K562 (cell line): ENCODE data around the gene SOS1. TPM values are rescaled to one million over a fixed set of nuclear protein-coding genes. Genes with fewer than 3 reads are reported as not detected.

ENCODE experiments used
- ARNT ChIP-seq, 2 experiments: fragments of 450-650 bp; IDR thresholded peaks; 2 replicates each; pipeline ENCODE4 v1.6.1; 2016; ENCODE audit warnings: mild to moderate bottlenecking in 1 of 2
- CREM ChIP-seq: IDR thresholded peaks from 2 replicates; pipeline ENCODE4 v1.6.1; 2014; ENCODE audit warnings: antibody characterized with exemption, low read depth
- GTF2E2 ChIP-seq: fragments of 200-800 bp; sonication (Bioruptor generic); IDR thresholded peaks from 2 replicates; pipeline ENCODE4 v1.6.1; 2016; ENCODE audit warnings: missing genetic modification characterization, missing compliant biosample characterization
- HEY1 ChIP-seq: fragments of 250-450 bp; sonication (Bioruptor Pico); IDR thresholded peaks from 2 replicates; pipeline ENCODE4 v1.5.0; 2020; ENCODE audit warnings: mild to moderate bottlenecking, moderate library complexity, borderline replicate concordance
- KDM1A ChIP-seq, 2 experiments: fragments of 450-650 bp; IDR thresholded peaks; 2 replicates each; pipeline ENCODE4 v1.6.1; 2016; ENCODE audit warnings: mild to moderate bottlenecking in 2 of 2
- KDM2B ChIP-seq: fragments of 250-450 bp; sonication (Bioruptor Pico); IDR thresholded peaks from 2 replicates; pipeline ENCODE4 v1.8.0; 2021; ENCODE audit warnings: mild to moderate bottlenecking, moderate library complexity
- KLF16 ChIP-seq: IDR thresholded peaks from 2 replicates; pipeline ENCODE4 v1.6.1; 2016; ENCODE audit warnings: antibody characterized with exemption
- MAFF ChIP-seq: IDR thresholded peaks from 2 replicates; pipeline ENCODE4 v1.6.1; 2012; ENCODE audit warnings: low read length, improper control_type of control experiment
- MTA3 ChIP-seq: fragments of 450-650 bp; formaldehyde crosslinking; IDR thresholded peaks from 2 replicates; pipeline ENCODE4 v1.6.1; 2017; ENCODE audit warnings: mild to moderate bottlenecking, borderline replicate concordance
- NCOA4 ChIP-seq: fragments of 450-650 bp; IDR thresholded peaks from 2 replicates; pipeline ENCODE4 v1.6.1; 2018; ENCODE audit warnings: mild to moderate bottlenecking; ENCODE audit not compliant: partially characterized antibody
- NFATC3 ChIP-seq: fragments of 450-650 bp; IDR thresholded peaks from 2 replicates; pipeline ENCODE4 v1.6.1; 2017; ENCODE audit warnings: mild to moderate bottlenecking
- NFE2L1 ChIP-seq: fragments of 450-650 bp; IDR thresholded peaks from 2 replicates; pipeline ENCODE4 v1.6.1; 2016; ENCODE audit warnings: missing genetic modification characterization, low read depth, mild to moderate bottlenecking, missing compliant biosample characterization, moderate library complexity, borderline replicate concordance
- NFYB ChIP-seq: IDR thresholded peaks from 2 replicates; pipeline ENCODE4 v1.6.1; 2011; ENCODE audit warnings: mild to moderate bottlenecking, moderate library complexity; ENCODE audit not compliant: insufficient read length; ENCODE audit errors: extremely low read depth
- NR1H2 ChIP-seq: sonication (generic); formaldehyde crosslinking; IDR thresholded peaks from 2 replicates; pipeline ENCODE4 v1.4.0; 2020; ENCODE audit warnings: mild to moderate bottlenecking, missing genetic modification reagents
- POLR2AphosphoS2 ChIP-seq: IDR thresholded peaks from 2 replicates; pipeline ENCODE4 v1.6.1; 2012; ENCODE audit warnings: low read length, improper control_type of control experiment
- POLR3A ChIP-seq: IDR thresholded peaks from 2 replicates; pipeline ENCODE4 v1.6.1; 2011; ENCODE audit warnings: borderline replicate concordance, mild to moderate bottlenecking, moderate library complexity; ENCODE audit not compliant: insufficient read length, insufficient read depth; ENCODE audit errors: extremely low read depth
- RHOXF2B ChIP-seq: fragments of 250-450 bp; sonication (Bioruptor Pico); conservative IDR thresholded peaks from 2 replicates; pipeline ENCODE4 v1.5.1; 2021
- SMARCA4 ChIP-seq: fragments of 450-650 bp; IDR thresholded peaks from 2 replicates; pipeline ENCODE4 v1.6.1; 2016
- SMARCE1 ChIP-seq: fragments of 450-650 bp; IDR thresholded peaks from 2 replicates; pipeline ENCODE4 v1.7.1; 2016; ENCODE audit warnings: mild to moderate bottlenecking
- TARDBP ChIP-seq: fragments of 450-650 bp; IDR thresholded peaks from 2 replicates; pipeline ENCODE4 v1.6.1; 2016
- TCF7L2 ChIP-seq: fragments of 150-350 bp; IDR thresholded peaks from 2 replicates; pipeline ENCODE4 v1.6.1; 2016; ENCODE audit warnings: low read depth, mild to moderate bottlenecking, low read length, moderate library complexity
- VEZF1 ChIP-seq: fragments of 200-800 bp; sonication (Bioruptor generic); IDR thresholded peaks from 2 replicates; pipeline ENCODE4 v1.6.1; 2017; ENCODE audit warnings: missing genetic modification characterization, missing compliant biosample characterization
- ZNF589 ChIP-seq: fragments of 200-800 bp; sonication (Bioruptor generic); IDR thresholded peaks from 2 replicates; pipeline ENCODE4 v1.6.1; 2016; ENCODE audit warnings: low read depth, missing genetic modification characterization, missing compliant biosample characterization
- ZNF77 ChIP-seq: fragments of 250-450 bp; sonication (Bioruptor Pico); IDR thresholded peaks from 2 replicates; pipeline ENCODE4 v1.5.0; 2020
- polyA plus RNA-seq, 8 experiments: library from polyadenylated mRNA; depleted of rRNA in 4 of 8; stranded (reverse) in 5 of 8; unstranded in 3 of 8; fragments of >200 nt; fragmentation: Nextera tagmentation in 2 of 8; fragmentation: Illumina TruSeq in 1 of 8; extraction: Ambion mirVana in 2 of 8; extraction: Trizol in 1 of 8; gene quantifications; 2 replicates each; pipeline versions ENCODE4 v1.2.1 to v1.2.3, GENCODE V29; 2011 to 2014; ENCODE audit warnings: inconsistent platforms in 1 of 8, missing spikeins in 1 of 8
- total RNA-seq, 7 experiments: library from RNA; depleted of rRNA in 6 of 7; stranded (reverse); fragments of >200 nt in 6 of 7; fragmentation: Illumina TruSeq in 2 of 7; extraction: Trizol in 2 of 7; gene quantifications; 2 replicates each; pipeline versions ENCODE4 v1.2.1 to v1.2.3, GENCODE V29; 2011 to 2021; ENCODE audit warnings: low replicate concordance in 1 of 7
- TF ChIP-seq, protein P1 (sequence below), 2 experiments: fragments of 250-450 bp in 1 of 2; fragments of 450-650 bp in 1 of 2; sonication (Bioruptor Pico) in 1 of 2; IDR thresholded peaks; 2 replicates each; pipeline versions ENCODE4 v1.6.1 to v1.8.0; 2016 to 2021; ENCODE audit warnings: mild to moderate bottlenecking in 2 of 2, moderate library complexity in 2 of 2, missing compliant biosample characterization in 1 of 2, missing genetic modification characterization in 1 of 2
- TF ChIP-seq, protein P2 (sequence below): fragments of 250-450 bp; sonication (Bioruptor Pico); IDR thresholded peaks from 2 replicates; pipeline ENCODE4 v1.8.0; 2021; ENCODE audit warnings: moderate library complexity, mild to moderate bottlenecking, inconsistent platforms

The SOS1 gene
- total and polyA plus RNA-seq, 9 of the 15 experiments (the other 6 are each of a cell fraction or from before 2014, with no cell fraction given): 2.5 to 27.1 (median 16.3) TPM

DNA sequence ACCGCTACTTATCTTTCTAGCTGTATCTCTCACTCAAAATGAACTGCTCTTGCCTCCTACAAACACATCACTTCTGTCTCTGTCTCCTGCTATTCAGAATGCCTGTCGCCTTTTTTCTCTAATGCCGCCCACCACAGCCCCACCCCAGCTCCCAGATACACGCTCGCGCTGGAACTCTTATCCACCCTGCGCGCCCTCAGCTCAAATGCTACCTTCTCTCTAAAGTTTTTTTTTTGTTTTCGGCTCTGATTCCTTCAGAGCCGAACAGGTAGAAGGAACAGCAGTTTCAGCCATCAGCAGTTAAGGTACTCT, 3.9 kb upstream of the SOS1 start (continued):
- no peak for TF ChIP-seq KDM1A (IDR thresholded peaks at IDR 0.05)
- TF ChIP-seq MTA3: 0 out of 2 replicates have a peak, but pooled peaks have one; percentile 5
- TF ChIP-seq HEY1 (CRISPR knock-in tag): no peak
- TF ChIP-seq POLR3A: no peak
- TF ChIP-seq MAFF: no peak
- TF ChIP-seq ARNT (IDR thresholded peaks at IDR 0.05): 0 out of 4 replicates have a peak, but pooled peaks of 1 of the 2 experiments have one; percentile 33
- TF ChIP-seq GTF2E2 (tag): peak; percentile 33; the same call in 1 of the 2 replicates
- no peak for TF ChIP-seq RHOXF2B (CRISPR knock-in tag)
- TF ChIP-seq SMARCE1: peak; percentile 59; the same call in 1 of the 2 replicates
- TF ChIP-seq NFYB: no peak
- no peak for TF ChIP-seq VEZF1
- no peak for TF ChIP-seq NFATC3
- no peak for TF ChIP-seq TCF7L2
- TF ChIP-seq, protein P1, sequence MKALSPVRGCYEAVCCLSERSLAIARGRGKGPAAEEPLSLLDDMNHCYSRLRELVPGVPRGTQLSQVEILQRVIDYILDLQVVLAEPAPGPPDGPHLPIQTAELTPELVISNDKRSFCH (CRISPR knock-in tag; IDR thresholded peaks at IDR 0.05): no peak
- TF ChIP-seq, protein P1 (tag; IDR thresholded peaks at IDR 0.05): no peak
- no peak for TF ChIP-seq ZNF77
- TF ChIP-seq CREM: no peak
- TF ChIP-seq, protein P2, sequence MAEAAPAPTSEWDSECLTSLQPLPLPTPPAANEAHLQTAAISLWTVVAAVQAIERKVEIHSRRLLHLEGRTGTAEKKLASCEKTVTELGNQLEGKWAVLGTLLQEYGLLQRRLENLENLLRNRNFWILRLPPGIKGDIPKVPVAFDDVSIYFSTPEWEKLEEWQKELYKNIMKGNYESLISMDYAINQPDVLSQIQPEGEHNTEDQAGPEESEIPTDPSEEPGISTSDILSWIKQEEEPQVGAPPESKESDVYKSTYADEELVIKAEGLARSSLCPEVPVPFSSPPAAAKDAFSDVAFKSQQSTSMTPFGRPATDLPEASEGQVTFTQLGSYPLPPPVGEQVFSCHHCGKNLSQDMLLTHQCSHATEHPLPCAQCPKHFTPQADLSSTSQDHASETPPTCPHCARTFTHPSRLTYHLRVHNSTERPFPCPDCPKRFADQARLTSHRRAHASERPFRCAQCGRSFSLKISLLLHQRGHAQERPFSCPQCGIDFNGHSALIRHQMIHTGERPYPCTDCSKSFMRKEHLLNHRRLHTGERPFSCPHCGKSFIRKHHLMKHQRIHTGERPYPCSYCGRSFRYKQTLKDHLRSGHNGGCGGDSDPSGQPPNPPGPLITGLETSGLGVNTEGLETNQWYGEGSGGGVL (CRISPR knock-in tag): no peak
- no peak for TF ChIP-seq NR1H2 (CRISPR knock-in tag)
- no peak for TF ChIP-seq NFE2L1 (tag)
- TF ChIP-seq ZNF589 (CRISPR knock-in tag): no peak
- no peak for TF ChIP-seq KDM2B (CRISPR knock-in tag)
- no peak for TF ChIP-seq KLF16
- TF ChIP-seq POLR2AphosphoS2: no peak
- TF ChIP-seq TARDBP: no peak
- TF ChIP-seq SMARCA4: 0 out of 2 replicates have a peak, but pooled peaks have one; percentile 42
- no peak for TF ChIP-seq NCOA4
